SU-DHL-6 (cell line): ENCODE measurements around the gene DUSP5.

Experiments used
- H2AFZ ChIP-seq: fragments of 200-600 bp; sonication (generic); 2 replicates; pipeline ENCODE4 v1.6.1; 2014; ENCODE audit warnings: low read depth, mild to moderate bottlenecking, moderate library complexity, mixed read lengths, antibody characterized with exemption, low read length; ENCODE audit not compliant: severe bottlenecking
- H3F3A ChIP-seq: fragments of 200-600 bp; shearing (Covaris generic); 2 replicates; pipeline ENCODE4 v1.6.0; 2016; ENCODE audit warnings: antibody characterized with exemption, mild to moderate bottlenecking; ENCODE audit not compliant: insufficient read depth
- H3K27ac ChIP-seq: fragments of 200-600 bp; sonication (generic); 2 replicates; pipeline ENCODE4 v1.5.1; 2016; ENCODE audit warnings: low read depth, mild to moderate bottlenecking, low read length, moderate library complexity, mixed read lengths
- H3K27me3 ChIP-seq: fragments of 200-600 bp; sonication (generic), shearing (Covaris generic); 2 replicates; pipeline ENCODE4 v1.6.0; 2014; ENCODE audit warnings: mild to moderate bottlenecking, low read length
- H3K36me3 ChIP-seq: fragments of 200-600 bp; sonication (generic); 2 replicates; pipeline ENCODE4 v1.6.1; 2014; ENCODE audit warnings: mild to moderate bottlenecking, low read length, mixed read lengths
- H3K4me2 ChIP-seq: fragments of 300-600, 200-600 bp; shearing (Covaris generic), sonication (generic); 2 replicates; pipeline ENCODE4 v1.6.0; 2014; ENCODE audit warnings: low read length, low read depth, mild to moderate bottlenecking; ENCODE audit not compliant: poor library complexity, severe bottlenecking
- H3K4me3 ChIP-seq: fragments of 200-600 bp; sonication (generic); 2 replicates; pipeline ENCODE4 v1.5.1; 2014; ENCODE audit warnings: antibody characterized with exemption, low read length, mild to moderate bottlenecking, mixed read lengths; ENCODE audit not compliant: insufficient read depth, poor library complexity, severe bottlenecking
- H3K79me2 ChIP-seq: fragments of 200-600 bp; sonication (generic); 2 replicates; pipeline ENCODE4 v1.6.1; 2014; ENCODE audit warnings: mild to moderate bottlenecking, low read length, moderate library complexity; ENCODE audit not compliant: insufficient read depth
- H3K9ac ChIP-seq: fragments of 200-600 bp; sonication (generic); 2 replicates; pipeline ENCODE4 v1.7.0; 2014; ENCODE audit warnings: mild to moderate bottlenecking, low read length
- H3K9me2 ChIP-seq: fragments of 200-600 bp; sonication (generic); replicated peaks from 2 replicates; pipeline ENCODE4 v1.6.1; 2014; ENCODE audit warnings: low read length; ENCODE audit not compliant: insufficient read depth
- H3K9me3 ChIP-seq: fragments of 200-600 bp; sonication (generic); 2 replicates; pipeline ENCODE4 v1.6.1; 2014; ENCODE audit warnings: low read length, mixed read lengths; ENCODE audit not compliant: insufficient read depth
- H4K20me1 ChIP-seq: fragments of 200-600 bp; sonication (generic); 2 replicates; pipeline ENCODE4 v1.6.1; 2014; ENCODE audit warnings: low read depth, mild to moderate bottlenecking, antibody characterized with exemption, low read length, moderate library complexity, mixed read lengths
- CTCF ChIP-seq: fragments of 200-600 bp; sonication (generic); IDR thresholded peaks from one replicate; pipeline ENCODE4 v1.5.1; 2017; ENCODE audit warnings: antibody characterized with exemption, mild to moderate bottlenecking, low read length, moderate library complexity; ENCODE audit not compliant: insufficient read depth, poor library complexity, severe bottlenecking
- EZH2phosphoT487 ChIP-seq: fragments of 200-600 bp; sonication (generic), shearing (Covaris generic); conservative IDR thresholded peaks from 2 replicates; pipeline ENCODE4 v1.6.1; 2018; ENCODE audit warnings: mild to moderate bottlenecking, antibody characterized with exemption, low read length, moderate library complexity, mixed read lengths

The DUSP5 gene

GRCh38 chr10:110495731-110496552, 1.8 kb upstream of the DUSP5 start:
- Histone ChIP-seq H3K79me2 (peaks cover 2% of the 10 kb centered on the region; the same call in 1 of the 2 replicates), H3K4me2 (no peak overlapping the region), H4K20me1 (0 out of 2 replicates have a peak, but pooled peaks cover 5% of the 10 kb centered on the region), H3K27me3 (no peaks in the 10 kb centered on the region), H3F3A (no peaks in the 10 kb centered on the region), H3K27ac (no peak overlapping the region), H3K9me3 (no peaks in the 10 kb centered on the region), H3K36me3 (no peaks in the 10 kb centered on the region), H3K9me2 (no peaks in the 10 kb centered on the region), H2AFZ (no peak overlapping the region), H3K4me3 (no peak overlapping the region), H3K9ac (no peak overlapping the region)
- TF ChIP-seq EZH2phosphoT487 (no peak), CTCF (no peak)

GRCh38 chr10:110496553-110497437, 912 bp upstream of the DUSP5 start:
- H3K4me3 ChIP-seq, result peak overlapping the region; percentile 72
- H4K20me1 ChIP-seq, result 0 out of 2 replicates have a peak, but pooled peaks cover 5% of the 10 kb centered on the region
- no peaks in the 10 kb centered on the region for H3K27me3 ChIP-seq
- peak overlapping the region; percentile 75 for H3K9ac ChIP-seq
- TF ChIP-seq EZH2phosphoT487 (no peak), CTCF (no peak)
- no peaks in the 10 kb centered on the region for H3K36me3 ChIP-seq
- H3K9me2 ChIP-seq, result no peaks in the 10 kb centered on the region
- no peak overlapping the region for H3K27ac ChIP-seq
- H2AFZ ChIP-seq, result peak overlapping the region; percentile 66
- H3F3A ChIP-seq, result no peaks in the 10 kb centered on the region
- H3K4me2 ChIP-seq, result peak overlapping the region; percentile 69
- H3K9me3 ChIP-seq, result no peaks in the 10 kb centered on the region
- H3K79me2 ChIP-seq, result peaks cover 2% of the 10 kb centered on the region; the same call in 1 of the 2 replicates

DNA sequence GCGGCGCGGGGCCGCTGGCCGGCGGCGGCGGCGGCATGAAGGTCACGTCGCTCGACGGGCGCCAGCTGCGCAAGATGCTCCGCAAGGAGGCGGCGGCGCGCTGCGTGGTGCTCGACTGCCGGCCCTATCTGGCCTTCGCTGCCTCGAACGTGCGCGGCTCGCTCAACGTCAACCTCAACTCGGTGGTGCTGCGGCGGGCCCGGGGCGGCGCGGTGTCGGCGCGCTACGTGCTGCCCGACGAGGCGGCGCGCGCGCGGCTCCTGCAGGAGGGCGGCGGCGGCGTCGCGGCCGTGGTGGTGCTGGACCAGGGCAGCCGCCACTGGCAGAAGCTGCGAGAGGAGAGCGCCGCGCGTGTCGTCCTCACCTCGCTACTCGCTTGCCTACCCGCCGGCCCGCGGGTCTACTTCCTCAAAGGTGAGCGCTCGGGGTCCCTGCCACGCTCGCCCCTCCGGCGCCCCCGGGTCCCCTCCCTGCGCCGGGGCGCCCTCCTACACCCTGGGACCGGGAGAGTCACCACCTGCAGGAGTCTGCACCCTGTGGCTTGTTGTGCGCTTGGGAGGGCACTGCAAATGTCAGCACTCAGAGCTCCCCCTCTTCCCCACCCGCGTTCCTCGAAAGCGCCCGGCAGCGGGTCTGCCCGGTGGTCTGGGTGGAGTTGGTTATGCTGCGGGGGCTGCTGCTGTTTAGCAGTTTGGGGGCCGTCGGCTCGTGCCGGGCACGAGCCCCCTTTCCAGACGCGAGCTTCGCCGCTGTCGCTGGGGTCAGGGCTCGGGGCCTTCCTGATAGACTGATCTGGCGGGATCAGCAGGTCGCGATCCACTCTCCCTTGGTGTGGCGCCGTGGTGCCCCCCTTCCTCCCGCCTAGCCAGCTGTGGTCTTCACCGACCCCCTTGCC, 627 bp downstream of the DUSP5 start:
- Histone ChIP-seq H3K9me3 (no peaks in the 10 kb centered on the region), H3K9me2 (no peaks in the 10 kb centered on the region), H3K79me2 (peaks cover 2% of the 10 kb centered on the region; the same call in 1 of the 2 replicates), H3F3A (no peaks in the 10 kb centered on the region), H4K20me1 (peaks cover 5% of the 10 kb centered on the region; the same call in 1 of the 2 replicates), H3K27me3 (no peaks in the 10 kb centered on the region), H3K36me3 (no peaks in the 10 kb centered on the region), H3K27ac (no peak overlapping the region), H3K4me2 (peak overlapping the region; percentile 69), H3K9ac (peak overlapping the region; percentile 42), H2AFZ (no peak overlapping the region), H3K4me3 (peak overlapping the region; percentile 56)
- TF ChIP-seq CTCF (no peak), EZH2phosphoT487 (no peak)
